CD1c-positive myeloid dendritic cell (primary cell): Measurements from ENCODE around the gene MS4A4E.
"Not testable (repeated sequence)": the region's sequence is repeated elsewhere in the genome, so short reads cannot be mapped to it uniquely, and the experiment has no call there.

Experiments
- DNase-seq: peaks from one replicate; pipeline ENCODE4 v3.0.0-alpha.2; 2016; ENCODE audit errors: extremely low spot score

Gene MS4A4E

GRCh38 chr11:60175860-60176275 is 67.1 kb downstream of the MS4A4E start:
- DNase-seq = no peak

- no peak for DNase-seq
Measured at GRCh38 chr11:60172011-60172410, 70.9 kb downstream of the MS4A4E start.

GRCh38 chr11:60170566-60170965 is 72.4 kb downstream of the MS4A4E start:
- DNase-seq = no peak

- peak; percentile 73 for DNase-seq
Measured at GRCh38 chr11:60169264-60169915, 73.5 kb downstream of the MS4A4E start.

GRCh38 chr11:60168306-60168705 is 74.6 kb downstream of the MS4A4E start:
- DNase-seq = no peak

- DNase-seq = no peak
Measured at GRCh38 chr11:60165951-60166350, 77.0 kb downstream of the MS4A4E start.

- DNase-seq = no peak
Measured at GRCh38 chr11:60165538-60165937, 77.4 kb downstream of the MS4A4E start.

GRCh38 chr11:60164550-60165075 is 78.3 kb downstream of the MS4A4E start:
- DNase-seq = no peak

- no peak for DNase-seq
Measured at GRCh38 chr11:60161766-60162165, 81.2 kb downstream of the MS4A4E start.

- no peak for DNase-seq
Measured at GRCh38 chr11:60161107-60161506, 81.8 kb downstream of the MS4A4E start.

GRCh38 chr11:60159868-60160267 is 83.1 kb downstream of the MS4A4E start:
- no peak for DNase-seq

GRCh38 chr11:60159284-60159683 is 83.7 kb downstream of the MS4A4E start:
- no peak for DNase-seq

GRCh38 chr11:60158636-60159035 is 84.3 kb downstream of the MS4A4E start:
- DNase-seq = no peak

GRCh38 chr11:60155931-60156330 is 87.0 kb downstream of the MS4A4E start:
- DNase-seq = no peak

- not testable (repeated sequence) for DNase-seq
Measured at GRCh38 chr11:60152727-60153126, 90.2 kb downstream of the MS4A4E start.

- DNase-seq = no peak
Measured at GRCh38 chr11:60150279-60150678, 92.7 kb downstream of the MS4A4E start.
